C4-2B (cell line): ENCODE measurements around the gene MYCBP.

Source experiments
- ZFX ChIP-seq: fragments of 450-650 bp; IDR thresholded peaks from 2 replicates; pipeline ENCODE4 v1.6.1; 2017
- TF ChIP-seq, protein P1 (sequence below): fragments of 450-650 bp; conservative IDR thresholded peaks from 2 replicates; pipeline ENCODE4 v1.5.1; 2017; ENCODE audit warnings: mild to moderate bottlenecking

DNA sequence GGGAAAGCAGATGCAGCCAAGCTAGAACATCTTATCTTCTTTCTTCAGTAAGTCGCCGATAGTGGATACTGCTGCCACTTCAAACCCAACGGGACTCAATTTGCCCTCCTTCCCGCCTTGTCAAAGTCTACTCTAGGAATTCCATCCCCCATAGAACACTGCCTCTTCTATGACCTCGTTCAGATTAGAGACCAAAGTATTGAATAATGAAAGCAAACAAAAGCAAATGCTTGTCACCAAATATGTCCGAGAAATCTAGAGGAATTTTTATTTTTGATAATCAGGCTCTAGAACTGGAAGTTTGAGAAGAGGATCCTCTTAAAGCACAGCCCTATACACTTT, 12.7 kb downstream of the MYCBP start:
- TF ChIP-seq, protein P1, sequence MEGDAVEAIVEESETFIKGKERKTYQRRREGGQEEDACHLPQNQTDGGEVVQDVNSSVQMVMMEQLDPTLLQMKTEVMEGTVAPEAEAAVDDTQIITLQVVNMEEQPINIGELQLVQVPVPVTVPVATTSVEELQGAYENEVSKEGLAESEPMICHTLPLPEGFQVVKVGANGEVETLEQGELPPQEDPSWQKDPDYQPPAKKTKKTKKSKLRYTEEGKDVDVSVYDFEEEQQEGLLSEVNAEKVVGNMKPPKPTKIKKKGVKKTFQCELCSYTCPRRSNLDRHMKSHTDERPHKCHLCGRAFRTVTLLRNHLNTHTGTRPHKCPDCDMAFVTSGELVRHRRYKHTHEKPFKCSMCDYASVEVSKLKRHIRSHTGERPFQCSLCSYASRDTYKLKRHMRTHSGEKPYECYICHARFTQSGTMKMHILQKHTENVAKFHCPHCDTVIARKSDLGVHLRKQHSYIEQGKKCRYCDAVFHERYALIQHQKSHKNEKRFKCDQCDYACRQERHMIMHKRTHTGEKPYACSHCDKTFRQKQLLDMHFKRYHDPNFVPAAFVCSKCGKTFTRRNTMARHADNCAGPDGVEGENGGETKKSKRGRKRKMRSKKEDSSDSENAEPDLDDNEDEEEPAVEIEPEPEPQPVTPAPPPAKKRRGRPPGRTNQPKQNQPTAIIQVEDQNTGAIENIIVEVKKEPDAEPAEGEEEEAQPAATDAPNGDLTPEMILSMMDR, result no peak
- no peak for TF ChIP-seq ZFX
